H9 (cell line): ENCODE results near the gene ROBO1. TPM values are rescaled to one million over a fixed set of nuclear protein-coding genes. Genes with fewer than 3 reads are reported as not detected.

Experiments used
- DNase-seq: peaks from one replicate; pipeline ENCODE4 v3.0.0-alpha.2; 2017
- H2AFZ ChIP-seq: one replicate; pipeline ENCODE4 v1.6.1; 2013; ENCODE audit warnings: mild to moderate bottlenecking, low read length, control low read depth, moderate library complexity
- H2AK5ac ChIP-seq: 2 replicates; pipeline ENCODE4 v1.6.1; 2013; ENCODE audit warnings: low read length, control low read depth, mixed read lengths; ENCODE audit not compliant: insufficient read length
- H2BK120ac ChIP-seq: one replicate; pipeline ENCODE4 v1.6.1; 2013; ENCODE audit warnings: low read depth, mild to moderate bottlenecking, low read length, control low read depth, inconsistent platforms; ENCODE audit not compliant: poor library complexity, severe bottlenecking
- H2BK12ac ChIP-seq: 2 replicates; pipeline ENCODE4 v1.6.1; 2013; ENCODE audit warnings: low read length, control low read depth, mixed read lengths, low read depth; ENCODE audit not compliant: insufficient read length
- H2BK15ac ChIP-seq: 2 replicates; pipeline ENCODE4 v1.6.1; 2013; ENCODE audit warnings: low read depth, low read length, control low read depth
- H2BK20ac ChIP-seq: one replicate; pipeline ENCODE4 v1.6.1; 2013; ENCODE audit warnings: low read depth, mild to moderate bottlenecking, low read length, control low read depth, inconsistent platforms; ENCODE audit not compliant: poor library complexity, severe bottlenecking
- H2BK5ac ChIP-seq: 2 replicates; pipeline ENCODE4 v1.6.1; 2013; ENCODE audit warnings: low read length, control low read depth, mixed read lengths; ENCODE audit not compliant: insufficient read length
- H3K14ac ChIP-seq: 2 replicates; pipeline ENCODE4 v1.6.1; 2013; ENCODE audit warnings: low read length, control low read depth; ENCODE audit not compliant: insufficient read depth
- H3K18ac ChIP-seq: 2 replicates; pipeline ENCODE4 v1.6.1; 2013; ENCODE audit warnings: low read depth, mild to moderate bottlenecking, mixed read lengths, low read length, control low read depth; ENCODE audit not compliant: insufficient read length
- H3K23ac ChIP-seq: 2 replicates; pipeline ENCODE4 v1.6.1; 2013; ENCODE audit warnings: low read length, control low read depth, mixed read lengths, low read depth; ENCODE audit not compliant: insufficient read length
- H3K23me2 ChIP-seq: 2 replicates; pipeline ENCODE4 v1.6.1; 2013; ENCODE audit warnings: low read depth, mild to moderate bottlenecking, mixed read lengths, low read length, control low read depth; ENCODE audit not compliant: insufficient read length, poor library complexity, severe bottlenecking
- H3K27ac ChIP-seq: 2 replicates; pipeline ENCODE4 v1.5.1; 2013; ENCODE audit warnings: low read length, control low read depth, mixed read lengths, low read depth; ENCODE audit not compliant: insufficient read length
- H3K27me3 ChIP-seq: 2 replicates; pipeline ENCODE4 v1.6.1; 2013; ENCODE audit warnings: low read length, control low read depth, inconsistent platforms; ENCODE audit not compliant: insufficient read depth
- H3K4ac ChIP-seq: 2 replicates; pipeline ENCODE4 v1.6.1; 2013; ENCODE audit warnings: low read depth, mild to moderate bottlenecking, control low read depth, inconsistent platforms, low read length, moderate library complexity
- H3K4me1 ChIP-seq: 2 replicates; pipeline ENCODE4 v1.6.1; 2013; ENCODE audit warnings: low read length, control low read depth, inconsistent platforms; ENCODE audit not compliant: insufficient read depth
- H3K4me2 ChIP-seq: 2 replicates; pipeline ENCODE4 v1.6.1; 2013; ENCODE audit warnings: low read length, control low read depth, mixed read lengths; ENCODE audit not compliant: insufficient read length, insufficient read depth
- H3K56ac ChIP-seq: 2 replicates; pipeline ENCODE4 v1.6.1; 2013; ENCODE audit warnings: low read depth, mild to moderate bottlenecking, mixed read lengths, low read length, control low read depth; ENCODE audit not compliant: insufficient read length
- H3K79me1 ChIP-seq: 2 replicates; pipeline ENCODE4 v1.6.1; 2013; ENCODE audit warnings: low read depth, mild to moderate bottlenecking, moderate library complexity, low read length, control low read depth, inconsistent platforms; ENCODE audit not compliant: insufficient read depth, poor library complexity, severe bottlenecking
- H3K79me2 ChIP-seq: 2 replicates; pipeline ENCODE4 v1.6.1; 2013; ENCODE audit warnings: low read length, control low read depth, inconsistent platforms; ENCODE audit not compliant: insufficient read depth
- H3K9ac ChIP-seq: 2 replicates; pipeline ENCODE4 v1.6.1; 2013; ENCODE audit warnings: low read length, control low read depth, mixed read lengths; ENCODE audit not compliant: insufficient read length; ENCODE audit errors: extremely low read depth
- H3K9me3 ChIP-seq: one replicate; pipeline ENCODE4 v1.6.1; 2013; ENCODE audit warnings: low read depth, low read length, inconsistent platforms; ENCODE audit not compliant: control insufficient read depth
- H3T11ph ChIP-seq: one replicate; pipeline ENCODE4 v1.6.1; 2013; ENCODE audit warnings: mild to moderate bottlenecking, low read length, control low read depth, inconsistent platforms
- H4K20me1 ChIP-seq: one replicate; pipeline ENCODE4 v1.6.1; 2013; ENCODE audit not compliant: control insufficient read depth, insufficient read length, insufficient read depth
- H4K5ac ChIP-seq: 2 replicates; pipeline ENCODE4 v1.6.1; 2013; ENCODE audit warnings: low read depth, mild to moderate bottlenecking, mixed read lengths, low read length, control low read depth; ENCODE audit not compliant: insufficient read length
- H4K8ac ChIP-seq: replicated peaks from 2 replicates; pipeline ENCODE4 v1.6.1; 2013; ENCODE audit warnings: low read length, control low read depth, mixed read lengths, low read depth; ENCODE audit not compliant: insufficient read length
- H4K91ac ChIP-seq: 2 replicates; pipeline ENCODE4 v1.6.1; 2013; ENCODE audit warnings: low read depth, mild to moderate bottlenecking, moderate library complexity, mixed read lengths, low read length, control low read depth; ENCODE audit not compliant: insufficient read length
- H3K27ac Mint-ChIP-seq, 3 experiments: 2 replicates in 2 of 3; 3 replicates in 1 of 3; pipeline ENCODE4 v1.8.0; 2020 to 2021; ENCODE audit warnings: mixed read lengths in 3 of 3, mild to moderate bottlenecking in 1 of 3, moderate library complexity in 1 of 3
- H3K27me3 Mint-ChIP-seq: 2 replicates; pipeline ENCODE4 v1.8.0; 2021; ENCODE audit warnings: low read depth, mild to moderate bottlenecking, moderate library complexity, mixed read lengths
- H3K36me3 Mint-ChIP-seq, 3 experiments: 2 replicates in 2 of 3; 3 replicates in 1 of 3; pipeline ENCODE4 v1.8.0; 2020 to 2021; ENCODE audit warnings: low read depth in 3 of 3, mixed read lengths in 3 of 3; ENCODE audit not compliant: insufficient read depth in 1 of 3
- H3K4me1 Mint-ChIP-seq, 2 experiments: 2 replicates each; pipeline ENCODE4 v1.8.0; 2020; ENCODE audit warnings: mixed read lengths in 2 of 2
- H3K4me3 Mint-ChIP-seq, 2 experiments: 2 replicates in 1 of 2; 3 replicates in 1 of 2; pipeline ENCODE4 v1.8.0; 2020 to 2021; ENCODE audit warnings: mild to moderate bottlenecking in 2 of 2, mixed read lengths in 2 of 2, moderate library complexity in 1 of 2
- H3K9me3 Mint-ChIP-seq, 2 experiments: 2 replicates in 1 of 2; 3 replicates in 1 of 2; pipeline ENCODE4 v1.8.0; 2020; ENCODE audit warnings: mild to moderate bottlenecking in 2 of 2, mixed read lengths in 2 of 2, moderate library complexity in 1 of 2
- CTCF ChIP-seq: fragments of 200-600 bp; sonication (generic); conservative IDR thresholded peaks from 3 replicates; pipeline ENCODE4 v1.8.0; 2021; ENCODE audit warnings: antibody characterized with exemption, mild to moderate bottlenecking
- WGBS: extraction: QIAGEN DNeasy Blood & Tissue Kit; methylation state at CpG from one replicate; pipeline ENCODE4 v1.1.7; 2013; ENCODE audit warnings: missing lambda C conversion rate, low lambda C conversion rate, mixed read lengths; ENCODE audit not compliant: insufficient read length; ENCODE audit errors: extremely low coverage; 5-methylcytosine and 5-hydroxymethylcytosine counted together
- total RNA-seq: library from RNA; stranded (reverse); gene quantifications from 2 replicates; pipeline ENCODE4 v1.2.1, GENCODE V29; 2021

ROBO1 gene
- total RNA-seq, 1 experiment from 2014 or later = 62.7 TPM

- Mint-ChIP-seq H3K36me3 (no peaks in the 10 kb centered on the region), H3K4me1 (peaks cover 9 to 11% of the 10 kb centered on the region in 2 experiments), H3K4me3 (no peak overlapping the region), H3K27ac (no peak overlapping the region), H3K27me3 (no peaks in the 10 kb centered on the region), H3K9me3 (no peaks in the 10 kb centered on the region)
- no CpG with 5 or more reads among the region's 1 CpG for WGBS
- no peak overlapping the region for H4K8ac ChIP-seq
- H3K9me3 ChIP-seq = no peaks in the 10 kb centered on the region
- H4K5ac ChIP-seq = no peak overlapping the region
- H3K79me2 ChIP-seq = no peaks in the 10 kb centered on the region
- H2AFZ ChIP-seq = no peak overlapping the region
- no peak overlapping the region for H3K9ac ChIP-seq
- no peaks in the 10 kb centered on the region for H3K23me2 ChIP-seq
- H3K4ac ChIP-seq = no peak overlapping the region
- no peak overlapping the region for H3K18ac ChIP-seq
- H3K79me1 ChIP-seq = no peaks in the 10 kb centered on the region
- H3K56ac ChIP-seq = no peak overlapping the region
- H2AK5ac ChIP-seq = no peak overlapping the region
- no peak overlapping the region for H2BK5ac ChIP-seq
- H2BK15ac ChIP-seq = no peak overlapping the region
- H2BK20ac ChIP-seq = no peak overlapping the region
- H4K91ac ChIP-seq = no peak overlapping the region
- no peak overlapping the region for H3T11ph ChIP-seq
- H2BK120ac ChIP-seq = no peak overlapping the region
- H3K4me2 ChIP-seq = no peak overlapping the region
- no peaks in the 10 kb centered on the region for H4K20me1 ChIP-seq
- TF ChIP-seq CTCF = no peak
- no peak overlapping the region for H2BK12ac ChIP-seq
- H3K27ac ChIP-seq = no peak overlapping the region
- DNase-seq = no peak
- no peak overlapping the region for H3K23ac ChIP-seq
- no peaks in the 10 kb centered on the region for H3K27me3 ChIP-seq
- peaks cover 2% of the 10 kb centered on the region; the same call in 1 of the 2 replicates for H3K4me1 ChIP-seq
- no peak overlapping the region for H3K14ac ChIP-seq
Observed at GRCh38 chr3:79161941-79162340, 605.9 kb downstream of the ROBO1 start.
